ENCODE results near the gene OR2F2. TPM values are rescaled to one million over a fixed set of nuclear protein-coding genes. Genes with fewer than 3 reads are reported as not detected.

The OR2F2 gene
- total and polyA plus RNA-seq, 7 donors = not detected

DNA sequence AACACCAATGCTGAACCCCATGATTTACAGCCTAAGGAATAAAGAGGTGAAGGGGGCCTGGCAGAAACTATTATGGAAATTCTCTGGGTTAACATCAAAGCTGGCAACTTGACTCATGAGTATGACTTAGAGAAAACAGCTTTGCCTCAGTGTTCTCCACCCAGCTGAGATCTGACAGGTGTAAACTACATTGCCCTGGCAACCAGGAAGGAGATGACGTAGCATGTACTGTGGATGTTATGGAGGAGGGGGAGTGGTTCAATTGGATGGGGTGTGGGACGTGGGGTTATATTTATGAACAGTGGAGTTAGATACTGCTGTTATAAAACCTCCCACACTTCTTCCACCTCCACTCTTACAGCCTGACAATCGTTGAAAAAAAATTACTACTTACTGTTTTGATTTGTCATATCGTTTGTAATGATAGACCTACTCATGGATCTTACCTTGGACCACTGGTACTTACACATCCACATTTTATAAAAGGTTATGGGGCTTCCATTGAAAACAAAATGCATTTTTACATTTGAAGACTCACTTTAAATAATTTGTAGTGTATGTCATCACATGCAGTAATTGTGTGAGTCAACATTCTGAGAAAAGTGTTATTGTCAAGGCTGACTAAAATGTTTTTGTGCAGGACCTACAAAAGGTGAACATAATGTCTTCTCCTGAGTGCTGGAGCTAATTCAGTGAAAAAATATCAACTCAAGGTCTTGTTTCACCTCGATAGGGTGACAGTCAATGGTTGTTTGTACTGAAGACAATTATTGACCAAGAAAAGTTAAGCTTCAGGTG lies 26.0 kb downstream of the OR2F2 start:
- H3K36me3 ChIP-seq = no peaks in the 10 kb centered on the region
- WGBS, 2 donors = 19 to 68% methylated on average over 5 of the region's 5 CpGs
- no peaks in the 10 kb centered on the region for H3K9me3 ChIP-seq
- intact Hi-C loops (cut with DNase I) = no loop called here
- H3K4me1 ChIP-seq = no peaks in the 10 kb centered on the region
- H3K27ac ChIP-seq = no peak overlapping the region
- no peaks in the 10 kb centered on the region for H3K27me3 ChIP-seq
- TF ChIP-seq EP300 (IDR thresholded peaks at IDR 0.05) (no peak), POLR2A (IDR thresholded peaks at IDR 0.05) (no peak), POLR2AphosphoS5 (IDR thresholded peaks at IDR 0.05) (no peak)
- TF ChIP-seq, protein P1, sequence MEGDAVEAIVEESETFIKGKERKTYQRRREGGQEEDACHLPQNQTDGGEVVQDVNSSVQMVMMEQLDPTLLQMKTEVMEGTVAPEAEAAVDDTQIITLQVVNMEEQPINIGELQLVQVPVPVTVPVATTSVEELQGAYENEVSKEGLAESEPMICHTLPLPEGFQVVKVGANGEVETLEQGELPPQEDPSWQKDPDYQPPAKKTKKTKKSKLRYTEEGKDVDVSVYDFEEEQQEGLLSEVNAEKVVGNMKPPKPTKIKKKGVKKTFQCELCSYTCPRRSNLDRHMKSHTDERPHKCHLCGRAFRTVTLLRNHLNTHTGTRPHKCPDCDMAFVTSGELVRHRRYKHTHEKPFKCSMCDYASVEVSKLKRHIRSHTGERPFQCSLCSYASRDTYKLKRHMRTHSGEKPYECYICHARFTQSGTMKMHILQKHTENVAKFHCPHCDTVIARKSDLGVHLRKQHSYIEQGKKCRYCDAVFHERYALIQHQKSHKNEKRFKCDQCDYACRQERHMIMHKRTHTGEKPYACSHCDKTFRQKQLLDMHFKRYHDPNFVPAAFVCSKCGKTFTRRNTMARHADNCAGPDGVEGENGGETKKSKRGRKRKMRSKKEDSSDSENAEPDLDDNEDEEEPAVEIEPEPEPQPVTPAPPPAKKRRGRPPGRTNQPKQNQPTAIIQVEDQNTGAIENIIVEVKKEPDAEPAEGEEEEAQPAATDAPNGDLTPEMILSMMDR (IDR thresholded peaks at IDR 0.05) = no peak
- DNase-seq = no peak
- H3K4me3 ChIP-seq = no peak overlapping the region

DNA sequence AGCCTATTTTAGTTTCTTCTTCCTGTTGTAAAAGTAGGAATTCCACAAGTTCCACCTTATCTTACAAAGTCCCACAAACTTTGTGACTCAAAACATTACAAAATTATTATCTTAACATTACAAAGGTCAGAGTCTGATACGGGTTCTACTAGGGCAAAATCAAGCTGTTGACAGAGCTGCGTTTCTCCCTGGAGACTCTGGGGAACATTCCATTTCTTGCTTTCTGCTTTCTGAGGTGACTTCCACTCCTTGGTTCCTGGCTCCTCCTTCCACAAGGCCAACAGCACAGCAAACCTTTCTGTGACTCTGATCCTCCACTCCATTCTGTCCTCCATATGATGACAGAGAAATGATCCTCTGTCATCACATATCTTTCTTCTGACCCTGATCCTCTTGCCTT lies 30.2 kb downstream of the OR2F2 start:
- WGBS, 2 donors = 17 to 56% methylated on average over 2 of the region's 2 CpGs
- H3K4me1 ChIP-seq = no peaks in the 10 kb centered on the region
- H3K27me3 ChIP-seq = no peaks in the 10 kb centered on the region
- H3K36me3 ChIP-seq = no peaks in the 10 kb centered on the region
- TF ChIP-seq, protein P1 (IDR thresholded peaks at IDR 0.05) = no peak
- TF ChIP-seq EP300 (IDR thresholded peaks at IDR 0.05) = no peak
- TF ChIP-seq POLR2A (IDR thresholded peaks at IDR 0.05) = no peak
- no peak for TF ChIP-seq POLR2AphosphoS5 (IDR thresholded peaks at IDR 0.05)
- DNase-seq = no peak
- no peak overlapping the region for H3K27ac ChIP-seq
- intact Hi-C loops (cut with DNase I) = no loop called here
- no peak overlapping the region for H3K4me3 ChIP-seq
- no peaks in the 10 kb centered on the region for H3K9me3 ChIP-seq

- intact Hi-C loops (cut with DNase I) = no loop called here
Measured at GRCh38 chr7:143967398-143967797, 32.4 kb downstream of the OR2F2 start.

GRCh38 chr7:143973870-143974416 lies 38.9 kb downstream of the OR2F2 start:
- 25 to 57% methylated on average over 4 of the region's 4 CpGs for WGBS, 2 donors
- Histone ChIP-seq H3K4me1 (no peaks in the 10 kb centered on the region), H3K4me3 (no peak overlapping the region), H3K27ac (no peak overlapping the region), H3K27me3 (no peaks in the 10 kb centered on the region), H3K36me3 (no peaks in the 10 kb centered on the region), H3K9me3 (no peaks in the 10 kb centered on the region)
- no peak for DNase-seq
- intact Hi-C loops (cut with DNase I) = no loop called here
- no peak for TF ChIP-seq POLR2A (IDR thresholded peaks at IDR 0.05)
- TF ChIP-seq, protein P1 (IDR thresholded peaks at IDR 0.05) = no peak
- no peak for TF ChIP-seq POLR2AphosphoS5 (IDR thresholded peaks at IDR 0.05)
- TF ChIP-seq EP300 (IDR thresholded peaks at IDR 0.05) = no peak

More at GRCh38 chr7:143967398-143967797, 32.4 kb downstream of the OR2F2 start:
- WGBS, 2 donors = 35 to 68% methylated on average over 4 of the region's 4 CpGs
- DNase-seq = no peak
- no peaks in the 10 kb centered on the region for H3K36me3 ChIP-seq
- no peak for TF ChIP-seq POLR2A (IDR thresholded peaks at IDR 0.05)
- no peak for TF ChIP-seq EP300 (IDR thresholded peaks at IDR 0.05)
- TF ChIP-seq, protein P1 (IDR thresholded peaks at IDR 0.05) = no peak
- TF ChIP-seq POLR2AphosphoS5 (IDR thresholded peaks at IDR 0.05) = no peak
- no peaks in the 10 kb centered on the region for H3K4me1 ChIP-seq
- H3K27ac ChIP-seq = no peak overlapping the region
- H3K4me3 ChIP-seq = no peak overlapping the region
- H3K27me3 ChIP-seq = no peaks in the 10 kb centered on the region
- no peaks in the 10 kb centered on the region for H3K9me3 ChIP-seq

All from sigmoid colon (tissue), 7 donors.